IPS-20b (cell line): ENCODE data around the gene NDUFA6.
"Not testable (repeated sequence)": the region's sequence is repeated elsewhere in the genome, so short reads cannot be mapped to it uniquely, and the experiment has no call there.

Source experiments
- H3K27ac ChIP-seq: one replicate; pipeline ENCODE4 v1.5.1; 2013; ENCODE audit warnings: low read length
- H3K27me3 ChIP-seq: 2 replicates; pipeline ENCODE4 v1.6.1; 2013; ENCODE audit warnings: mild to moderate bottlenecking, low read length, inconsistent platforms; ENCODE audit not compliant: insufficient read depth
- H3K36me3 ChIP-seq: 2 replicates; pipeline ENCODE4 v1.6.1; 2013; ENCODE audit warnings: low read depth, mild to moderate bottlenecking, inconsistent platforms, low read length, moderate library complexity; ENCODE audit not compliant: insufficient read depth
- H3K4me1 ChIP-seq: 2 replicates; pipeline ENCODE4 v1.6.1; 2013; ENCODE audit warnings: mild to moderate bottlenecking, control low read depth, inconsistent platforms, low read length, moderate library complexity; ENCODE audit not compliant: insufficient read depth
- H3K4me3 ChIP-seq: 2 replicates; pipeline ENCODE4 v1.5.1; 2013; ENCODE audit warnings: mild to moderate bottlenecking, low read length, inconsistent platforms
- H3K9ac ChIP-seq: 2 replicates; pipeline ENCODE4 v1.6.1; 2013; ENCODE audit warnings: low read depth, mild to moderate bottlenecking, inconsistent platforms, low read length, moderate library complexity
- H3K9me3 ChIP-seq: 2 replicates; pipeline ENCODE4 v1.6.1; 2013; ENCODE audit warnings: mild to moderate bottlenecking, low read depth, low read length, inconsistent platforms; ENCODE audit not compliant: insufficient read depth

NDUFA6 gene

DNA sequence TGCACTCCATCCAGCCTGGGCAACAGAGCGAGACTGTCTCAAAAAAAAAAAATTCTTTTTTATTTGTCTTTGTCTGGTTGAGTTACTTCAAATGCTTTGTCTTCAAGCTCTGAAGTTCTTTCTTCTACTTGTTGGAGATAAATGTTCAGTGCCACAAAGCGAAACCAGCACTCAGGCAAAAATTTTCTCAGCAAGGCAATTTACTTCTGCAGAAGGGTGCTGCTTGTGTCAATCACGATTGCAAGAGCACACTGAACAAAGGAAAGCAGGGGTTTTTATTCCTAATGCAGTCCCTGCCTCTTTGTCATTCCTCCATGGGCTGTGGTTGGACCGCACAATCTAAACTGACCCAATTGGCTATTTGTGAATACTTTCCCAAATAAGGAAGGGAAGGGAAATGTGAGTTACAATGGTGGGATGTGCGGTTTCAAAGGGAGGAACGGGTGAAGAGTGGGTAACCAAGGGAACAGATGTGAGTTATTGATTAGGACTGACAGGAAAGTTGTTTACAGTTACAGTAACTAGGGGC, 13.8 kb upstream of the NDUFA6 start:
- peaks cover 27% of the 10 kb centered on the region for H3K9me3 ChIP-seq
- not testable (repeated sequence) for H3K4me3 ChIP-seq

DNA sequence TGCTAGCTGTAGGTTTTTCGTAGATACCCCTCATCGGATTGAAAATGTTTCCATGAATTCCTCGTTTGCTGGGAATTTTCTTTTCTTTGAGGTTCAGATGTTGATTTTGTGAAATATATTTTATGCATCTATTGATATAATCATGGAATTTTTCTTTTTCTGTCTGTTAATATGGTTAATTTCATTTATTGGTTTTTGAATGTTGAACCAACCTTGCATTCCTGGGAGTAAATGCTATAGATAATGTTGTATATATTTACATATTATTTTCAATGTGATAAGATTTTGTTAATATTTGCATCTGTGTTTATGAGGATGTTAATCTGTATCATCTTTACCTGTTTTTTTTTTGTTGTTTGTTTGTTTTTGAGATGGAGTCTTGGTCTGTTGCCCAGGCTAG, 10.6 kb upstream of the NDUFA6 start:
- no peaks in the 10 kb centered on the region for H3K36me3 ChIP-seq
- no peaks in the 10 kb centered on the region for H3K27me3 ChIP-seq
- H3K4me1 ChIP-seq, result no peaks in the 10 kb centered on the region
- no peak overlapping the region for H3K4me3 ChIP-seq
- peaks cover 27% of the 10 kb centered on the region for H3K9me3 ChIP-seq
- H3K27ac ChIP-seq, result no peak overlapping the region
- H3K9ac ChIP-seq, result no peak overlapping the region

More for the DNA sequence above, 13.8 kb upstream of the NDUFA6 start:
- not testable (repeated sequence) for H3K27me3 ChIP-seq, H3K36me3 ChIP-seq, H3K27ac ChIP-seq, H3K9ac ChIP-seq, H3K4me1 ChIP-seq

DNA sequence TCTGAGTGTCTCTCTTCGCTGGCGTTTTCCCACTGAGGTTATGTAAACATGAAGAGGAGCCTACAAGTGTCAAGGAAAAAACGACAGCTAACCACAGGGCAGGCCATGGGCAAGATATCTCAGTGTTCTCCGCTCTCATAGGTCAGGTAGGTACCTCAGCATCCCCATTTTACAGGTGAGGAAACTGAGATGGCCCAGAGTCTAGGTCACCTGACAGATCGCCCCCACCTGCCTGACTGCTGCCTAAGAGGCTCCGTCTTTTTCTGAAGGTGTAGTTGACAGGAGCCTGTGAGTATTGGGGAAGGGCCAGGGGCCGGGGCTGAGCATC, 847 bp upstream of the NDUFA6 start:
- peak overlapping the region; percentile 100 for H3K4me3 ChIP-seq
- H3K36me3 ChIP-seq, result peaks cover 17% of the 10 kb centered on the region
- no peak overlapping the region for H3K27ac ChIP-seq
- no peaks in the 10 kb centered on the region for H3K9me3 ChIP-seq
- peaks cover 9% of the 10 kb centered on the region; the same call in 1 of the 2 replicates for H3K27me3 ChIP-seq
- H3K9ac ChIP-seq, result peak overlapping the region; percentile 50
- H3K4me1 ChIP-seq, result no peaks in the 10 kb centered on the region; the same call in 1 of the 2 replicates

- Histone ChIP-seq H3K36me3 (peaks cover 56% of the 10 kb centered on the region), H3K27me3 (no peaks in the 10 kb centered on the region), H3K4me3 (no peak overlapping the region), H3K4me1 (no peaks in the 10 kb centered on the region; the same call in 1 of the 2 replicates), H3K9me3 (no peaks in the 10 kb centered on the region), H3K27ac (no peak overlapping the region), H3K9ac (no peak overlapping the region)
These were observed 4.5 kb downstream of the NDUFA6 start for GRCh38 chr22:42086051-42086450.

- H3K4me1 ChIP-seq, result no peaks in the 10 kb centered on the region
- H3K27me3 ChIP-seq, result no peaks in the 10 kb centered on the region
- no peak overlapping the region for H3K27ac ChIP-seq
- no peak overlapping the region for H3K9ac ChIP-seq
- H3K4me3 ChIP-seq, result no peak overlapping the region
- no peaks in the 10 kb centered on the region for H3K9me3 ChIP-seq
- H3K36me3 ChIP-seq, result peaks cover 56% of the 10 kb centered on the region
These were observed 5.7 kb downstream of the NDUFA6 start for GRCh38 chr22:42084874-42085273.

DNA sequence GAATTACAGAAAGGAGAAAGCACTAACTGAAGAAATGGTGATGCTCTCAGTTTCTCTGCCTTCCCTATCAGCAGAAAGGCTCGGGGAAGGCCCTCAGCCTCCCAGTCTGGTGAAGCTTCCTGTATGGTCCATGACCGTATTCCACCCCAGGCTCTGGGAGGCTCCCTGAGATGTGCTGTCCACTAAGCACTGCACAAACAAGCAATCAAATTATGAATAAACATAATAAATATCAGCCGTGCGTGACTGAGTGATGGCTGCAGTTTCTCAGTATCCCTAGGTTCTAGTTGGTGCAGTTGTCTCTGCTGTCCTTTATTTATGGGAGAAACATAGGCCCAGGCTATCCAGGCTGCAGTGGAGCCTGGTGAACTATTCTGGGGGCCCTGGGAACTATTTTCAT, 7.5 kb downstream of the NDUFA6 start:
- no peak overlapping the region for H3K27ac ChIP-seq
- no peak overlapping the region for H3K4me3 ChIP-seq
- H3K27me3 ChIP-seq, result no peaks in the 10 kb centered on the region
- no peaks in the 10 kb centered on the region for H3K9me3 ChIP-seq
- no peak overlapping the region for H3K9ac ChIP-seq
- H3K36me3 ChIP-seq, result peaks cover 48% of the 10 kb centered on the region
- H3K4me1 ChIP-seq, result peaks cover 8% of the 10 kb centered on the region; the same call in 1 of the 2 replicates

GRCh38 chr22:42080287-42080686, 10.3 kb downstream of the NDUFA6 start:
- H3K27me3 ChIP-seq, result no peaks in the 10 kb centered on the region
- H3K36me3 ChIP-seq, result peaks cover 27% of the 10 kb centered on the region
- peak overlapping the region; percentile 84; the same call in 1 of the 2 replicates for H3K9ac ChIP-seq
- peak overlapping the region; percentile 92 for H3K4me3 ChIP-seq
- H3K27ac ChIP-seq, result no peak overlapping the region
- H3K4me1 ChIP-seq, result peaks cover 8% of the 10 kb centered on the region; the same call in 1 of the 2 replicates
- H3K9me3 ChIP-seq, result no peaks in the 10 kb centered on the region

GRCh38 chr22:42079319-42080251, 11.0 kb downstream of the NDUFA6 start, which contains the start of gene SMDT1:
SMDT1 (plus strand) TSS chr22:42079700; CDS start chr22:42079769, 69 bp downstream.
- H3K36me3 ChIP-seq, result peaks cover 20% of the 10 kb centered on the region
- H3K27me3 ChIP-seq, result no peaks in the 10 kb centered on the region; the same call in 1 of the 2 replicates
- H3K27ac ChIP-seq, result peak within 1 kb of the TSS; percentile 30
- peak within 1 kb of the TSS; percentile 92 for H3K4me3 ChIP-seq
- H3K9ac ChIP-seq, result peak within 1 kb of the TSS; percentile 84; the same call in 1 of the 2 replicates
- H3K9me3 ChIP-seq, result no peaks in the 10 kb centered on the region
- H3K4me1 ChIP-seq, result peaks cover 8% of the 10 kb centered on the region; the same call in 1 of the 2 replicates

- H3K9me3 ChIP-seq, result no peaks in the 10 kb centered on the region
- peak overlapping the region; percentile 84; the same call in 1 of the 2 replicates for H3K9ac ChIP-seq
- peaks cover 8% of the 10 kb centered on the region; the same call in 1 of the 2 replicates for H3K4me1 ChIP-seq
- peak overlapping the region; percentile 92 for H3K4me3 ChIP-seq
- H3K27ac ChIP-seq, result peak overlapping the region; percentile 18
- H3K36me3 ChIP-seq, result peaks cover 14% of the 10 kb centered on the region
- peaks cover 3% of the 10 kb centered on the region; the same call in 1 of the 2 replicates for H3K27me3 ChIP-seq
These were observed 11.9 kb downstream of the NDUFA6 start for GRCh38 chr22:42078469-42079318.

GRCh38 chr22:42077486-42078125, 13.0 kb downstream of the NDUFA6 start:
- Histone ChIP-seq H3K4me3 (no peak overlapping the region), H3K36me3 (peaks cover 3% of the 10 kb centered on the region; the same call in 1 of the 2 replicates), H3K27ac (no peak overlapping the region), H3K4me1 (peaks cover 8% of the 10 kb centered on the region; the same call in 1 of the 2 replicates), H3K9ac (no peak overlapping the region), H3K27me3 (peaks cover 11% of the 10 kb centered on the region), H3K9me3 (no peaks in the 10 kb centered on the region)
